ENCODE results near the gene METTL25B.

The METTL25B gene

DNA sequence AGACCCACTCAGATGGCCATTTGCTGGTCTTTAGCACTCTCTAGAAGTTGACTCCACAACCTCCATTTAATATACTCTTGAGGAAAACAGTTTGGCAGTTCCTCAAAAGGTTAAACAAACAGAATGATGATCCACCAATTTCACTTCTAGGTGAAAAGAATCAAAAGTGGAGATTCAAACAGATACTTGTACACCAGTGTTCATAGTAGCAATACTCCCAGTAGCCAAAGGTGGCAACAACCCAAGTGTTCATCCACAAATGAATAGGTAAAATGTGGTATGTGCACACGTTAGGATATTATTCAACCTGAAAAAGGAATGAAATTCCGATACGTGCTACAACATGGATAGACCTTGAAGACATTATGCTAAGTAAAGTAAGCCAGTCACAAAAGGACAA, 45.3 kb downstream of the METTL25B start:
- DNase-seq = peak; percentile 56

DNA sequence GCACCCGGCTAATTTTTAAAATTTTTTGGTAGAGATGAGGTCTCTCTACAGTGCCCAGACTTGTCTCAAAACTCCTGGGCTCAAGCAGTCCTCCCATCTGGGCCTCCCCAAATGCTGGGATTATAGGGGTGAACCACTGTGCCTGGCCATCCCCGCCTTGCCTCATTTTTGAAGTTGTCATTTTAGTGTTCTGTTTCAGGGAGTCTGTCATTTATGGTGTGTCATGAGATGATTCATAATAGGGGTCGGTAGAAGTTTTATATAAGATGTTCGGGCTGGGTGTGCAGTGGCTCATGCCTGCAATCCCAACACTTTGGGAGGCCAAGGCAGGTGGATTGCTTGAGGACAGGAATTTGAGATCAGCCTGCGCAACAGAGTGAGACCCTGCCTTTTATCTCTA, 47.5 kb downstream of the METTL25B start:
- peak; percentile 41 for DNase-seq

DNA sequence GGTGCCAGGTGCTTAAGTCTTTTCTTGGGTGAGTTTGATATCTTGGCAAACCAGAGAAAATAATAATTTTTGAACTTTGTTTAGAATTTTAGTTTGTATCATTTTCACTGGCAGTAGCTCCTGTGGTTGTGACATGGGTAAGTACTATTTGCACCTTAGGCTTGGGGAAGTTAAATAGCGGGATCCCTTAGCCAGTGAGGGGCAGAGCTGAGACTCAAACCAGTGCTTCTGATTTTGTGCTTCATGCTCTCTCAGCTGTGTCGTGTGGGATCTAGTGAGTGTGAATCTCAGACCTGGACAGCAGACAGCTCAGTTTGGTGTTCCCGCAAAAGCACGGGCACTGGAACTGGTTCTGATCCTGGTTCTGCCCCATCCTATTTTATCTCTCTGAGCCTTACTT, 48.7 kb downstream of the METTL25B start:
- DNase-seq = no peak

DNA sequence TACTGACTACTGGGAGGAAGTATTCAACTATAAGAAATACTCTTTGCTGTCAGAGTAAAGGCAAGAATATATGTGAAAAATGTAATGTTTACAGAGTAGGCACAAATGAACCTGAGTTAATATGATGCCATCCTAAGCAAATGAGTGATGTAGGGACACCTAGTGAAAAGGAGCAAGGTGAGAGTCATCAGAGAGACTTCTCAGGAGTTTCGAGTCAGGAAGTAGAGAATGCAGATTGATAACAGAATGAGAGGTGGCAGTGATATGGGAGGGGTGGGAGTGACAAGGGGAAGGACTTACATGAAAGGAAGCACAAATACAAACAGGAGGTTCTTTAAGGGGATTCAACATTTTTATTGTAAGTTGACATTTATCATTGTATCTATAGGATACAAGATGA, 49.3 kb downstream of the METTL25B start:
- DNase-seq = no peak

DNA sequence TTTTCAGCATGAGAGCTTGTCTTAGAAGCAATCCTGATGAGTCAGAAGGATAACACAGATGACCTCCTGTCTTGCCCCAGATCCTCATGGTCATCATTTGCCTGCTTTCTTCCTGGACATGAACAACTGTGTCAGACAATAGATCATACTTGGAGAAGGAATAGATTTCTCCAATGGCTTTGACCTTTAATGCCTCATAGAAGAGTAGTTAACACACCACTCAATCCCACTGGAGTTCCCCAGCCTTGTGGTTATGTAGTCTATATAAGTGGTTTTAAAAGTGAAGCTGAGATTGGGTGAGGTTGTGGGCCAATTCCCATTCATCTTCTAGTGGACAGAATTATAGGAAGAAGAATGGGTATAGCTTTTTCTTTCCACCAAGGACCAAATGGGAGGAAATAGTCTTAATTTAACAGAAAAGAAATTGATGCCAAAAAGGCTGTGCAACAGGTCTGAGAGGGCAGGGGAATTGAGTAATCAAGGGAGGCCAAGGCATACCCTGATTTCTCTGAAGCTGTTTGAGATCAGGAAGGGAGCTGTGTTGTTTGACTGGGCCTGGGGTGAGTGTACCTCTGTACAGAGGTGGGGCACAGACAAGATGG, 53.4 kb downstream of the METTL25B start:
- no peak for DNase-seq

DNA sequence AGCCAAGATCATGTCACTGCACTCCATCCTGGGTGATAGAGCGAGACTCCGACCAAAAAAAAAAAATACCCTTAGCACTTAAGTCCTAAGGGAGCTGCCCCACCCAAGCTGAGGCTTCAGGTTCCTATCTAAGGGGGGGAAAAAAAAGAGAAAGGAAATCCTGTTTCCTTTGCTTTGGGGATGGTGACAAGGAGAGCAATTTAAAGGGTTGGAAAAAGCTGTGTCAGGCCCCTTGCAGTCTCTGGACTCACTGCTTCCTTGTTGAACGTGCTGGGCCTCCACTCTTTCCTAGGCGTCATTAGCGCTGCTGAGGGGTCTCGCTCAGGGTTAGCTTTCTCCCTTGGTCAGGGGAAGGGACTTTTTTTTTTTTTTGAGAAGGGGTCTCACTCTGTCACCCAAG, 57.2 kb downstream of the METTL25B start:
- DNase-seq = no peak
